Measurements from ENCODE around the gene RIC3.

GRCh38 chr11:8167796-8168195 is 1.0 kb downstream of the RIC3 start:
- TF ChIP-seq CTCF (conservative IDR thresholded peaks at IDR 0.05; ENCODE audit: low read depth, low read length) (no peak), EZH2 (IDR thresholded peaks at IDR 0.05; ENCODE audit: borderline replicate concordance, low read depth, low read length, poor library complexity, severe bottlenecking) (no peak)
